Liver (tissue), 9 donors: ENCODE data around the gene CAMSAP2. TPM values are rescaled to one million over a fixed set of nuclear protein-coding genes. Genes with fewer than 3 reads are reported as not detected.

Experiments
- DNase-seq: peaks from one replicate; pipeline ENCODE4 v3.0.0-alpha.2; 2017; ENCODE audit warnings: low spot score
- H3K27ac ChIP-seq, 2 donors: one replicate each; pipeline ENCODE4 v1.7.0; 2013; ENCODE audit warnings: inconsistent platforms in 2 of 2, low read length in 2 of 2, control low read depth in 1 of 2, low read depth in 1 of 2, mild to moderate bottlenecking in 1 of 2
- H3K27me3 ChIP-seq, 4 donors: one replicate each; pipeline versions ENCODE4 v1.6.1 to v1.7.0; 2013; ENCODE audit warnings: low read length in 3 of 4, inconsistent platforms in 1 of 4, mild to moderate bottlenecking in 1 of 4, moderate library complexity in 1 of 4; ENCODE audit not compliant: control insufficient read depth in 4 of 4, insufficient read depth in 4 of 4
- H3K36me3 ChIP-seq, 4 donors: one replicate each; pipeline versions ENCODE4 v1.6.1 to v1.7.0; 2013; ENCODE audit warnings: low read length in 3 of 4, mild to moderate bottlenecking in 3 of 4, low read depth in 1 of 4, moderate library complexity in 1 of 4; ENCODE audit not compliant: control insufficient read depth in 4 of 4, insufficient read depth in 3 of 4
- H3K4me1 ChIP-seq, 4 donors: one replicate each; pipeline versions ENCODE4 v1.6.1 to v1.7.0; 2013; ENCODE audit warnings: low read length in 3 of 4, mild to moderate bottlenecking in 3 of 4, moderate library complexity in 1 of 4; ENCODE audit not compliant: control insufficient read depth in 4 of 4, insufficient read depth in 4 of 4
- H3K4me3 ChIP-seq, 3 donors: one replicate each; pipeline versions ENCODE4 v1.6.1 to v1.7.0; 2013; ENCODE audit warnings: low read length in 3 of 3, control low read depth in 1 of 3, low read depth in 1 of 3, mild to moderate bottlenecking in 1 of 3
- H3K9ac ChIP-seq, 2 donors: one replicate each; pipeline ENCODE4 v1.7.0; 2013; ENCODE audit warnings: low read length in 2 of 2, mild to moderate bottlenecking in 2 of 2, moderate library complexity in 2 of 2, control low read depth in 1 of 2, low read depth in 1 of 2
- H3K9me3 ChIP-seq, 4 donors: one replicate each; pipeline versions ENCODE4 v1.6.1 to v1.7.0; 2013; ENCODE audit warnings: low read length in 3 of 4; ENCODE audit not compliant: control insufficient read depth in 4 of 4
- EGR1 ChIP-seq, 2 donors: IDR thresholded peaks; 2 replicates each; pipeline ENCODE4 v1.6.1; 2016 to 2018; ENCODE audit warnings: antibody characterized with exemption in 2 of 2, low read depth in 2 of 2
- FOXA1 ChIP-seq: IDR thresholded peaks from 2 replicates; pipeline ENCODE4 v1.6.1; 2016; ENCODE audit warnings: antibody characterized with exemption
- FOXA2 ChIP-seq: IDR thresholded peaks from 2 replicates; pipeline ENCODE4 v1.6.1; 2016; ENCODE audit warnings: antibody characterized with exemption
- GABPA ChIP-seq, 2 donors: IDR thresholded peaks in 1 of 2; conservative IDR thresholded peaks in 1 of 2; 2 replicates each; pipeline ENCODE4 v1.6.1; 2016; ENCODE audit warnings: antibody characterized with exemption in 2 of 2, mild to moderate bottlenecking in 1 of 2, moderate library complexity in 1 of 2
- HNF4A ChIP-seq, 2 donors: conservative IDR thresholded peaks; 2 replicates each; pipeline ENCODE4 v1.6.1; 2016; ENCODE audit warnings: antibody characterized with exemption in 2 of 2, mild to moderate bottlenecking in 2 of 2
- HNF4G ChIP-seq: IDR thresholded peaks from 2 replicates; pipeline ENCODE4 v1.6.1; 2016; ENCODE audit warnings: antibody characterized with exemption
- JUND ChIP-seq, 2 donors: IDR thresholded peaks; 2 replicates each; pipeline ENCODE4 v1.6.1; 2016; ENCODE audit warnings: antibody characterized with exemption in 2 of 2
- NR2F2 ChIP-seq: IDR thresholded peaks from 2 replicates; pipeline ENCODE4 v1.6.1; 2016; ENCODE audit warnings: antibody characterized with exemption
- RAD21 ChIP-seq, 2 donors: IDR thresholded peaks; 2 replicates each; pipeline ENCODE4 v1.6.1; 2016; ENCODE audit warnings: antibody characterized with exemption in 2 of 2, mild to moderate bottlenecking in 2 of 2
- REST ChIP-seq: IDR thresholded peaks from 2 replicates; pipeline ENCODE4 v1.6.1; 2016; ENCODE audit warnings: antibody characterized with exemption, mild to moderate bottlenecking
- RXRA ChIP-seq, 2 donors: IDR thresholded peaks; 2 replicates each; pipeline ENCODE4 v1.6.1; 2017 to 2018; ENCODE audit warnings: antibody characterized with exemption in 2 of 2, mild to moderate bottlenecking in 1 of 2
- SP1 ChIP-seq: IDR thresholded peaks from 2 replicates; pipeline ENCODE4 v1.6.1; 2018; ENCODE audit warnings: antibody characterized with exemption, mild to moderate bottlenecking
- TAF1 ChIP-seq: conservative IDR thresholded peaks from 2 replicates; pipeline ENCODE4 v1.6.1; 2016; ENCODE audit warnings: antibody characterized with exemption, mild to moderate bottlenecking
- YY1 ChIP-seq: IDR thresholded peaks from 2 replicates; pipeline ENCODE4 v1.6.1; 2016; ENCODE audit warnings: antibody characterized with exemption, mild to moderate bottlenecking
- WGBS: extraction: QIAGEN DNeasy Blood & Tissue Kit; methylation state at CpG from one replicate; pipeline ENCODE4 v1.1.7; 2013; 5-methylcytosine and 5-hydroxymethylcytosine counted together
- polyA plus RNA-seq, 2 donors: library from polyadenylated mRNA; stranded (reverse) in 1 of 2; unstranded in 1 of 2; fragments of 200-250 nt in 1 of 2; fragments of >200 nt in 1 of 2; fragmentation: Nextera tagmentation in 1 of 2; extraction: Ambion mirVana in 1 of 2; gene quantifications; one replicate each; pipeline versions ENCODE4 v1.2.1 to v1.2.3, GENCODE V29; 2013 to 2015
- total RNA-seq, 2 donors: library from RNA; depleted of rRNA; stranded (reverse); fragments of >200 nt; gene quantifications; one replicate each; pipeline ENCODE4 v1.2.3, GENCODE V29; 2014
- TF ChIP-seq, protein P1 (sequence below): fragments of 150-350 bp; IDR thresholded peaks from 2 replicates; pipeline ENCODE4 v1.5.1; 2017; ENCODE audit warnings: improper control_type of control experiment, low read depth, low read length; ENCODE audit not compliant: missing input control
- TF ChIP-seq, protein P2 (sequence below): IDR thresholded peaks from 2 replicates; pipeline ENCODE4 v1.6.1; 2016; ENCODE audit warnings: antibody characterized with exemption
- TF ChIP-seq, protein P3 (sequence below): IDR thresholded peaks from 2 replicates; pipeline ENCODE4 v1.6.1; 2016; ENCODE audit warnings: antibody characterized with exemption
- donor health status: healthy.
- donor health status: healthy.
- donor health status: healthy.
- donor health status: healthy.
- donor health status: healthy.

Gene CAMSAP2
- total and polyA plus RNA-seq, 4 donors, result 1.9 to 8.6 (median 3.5) TPM

DNA sequence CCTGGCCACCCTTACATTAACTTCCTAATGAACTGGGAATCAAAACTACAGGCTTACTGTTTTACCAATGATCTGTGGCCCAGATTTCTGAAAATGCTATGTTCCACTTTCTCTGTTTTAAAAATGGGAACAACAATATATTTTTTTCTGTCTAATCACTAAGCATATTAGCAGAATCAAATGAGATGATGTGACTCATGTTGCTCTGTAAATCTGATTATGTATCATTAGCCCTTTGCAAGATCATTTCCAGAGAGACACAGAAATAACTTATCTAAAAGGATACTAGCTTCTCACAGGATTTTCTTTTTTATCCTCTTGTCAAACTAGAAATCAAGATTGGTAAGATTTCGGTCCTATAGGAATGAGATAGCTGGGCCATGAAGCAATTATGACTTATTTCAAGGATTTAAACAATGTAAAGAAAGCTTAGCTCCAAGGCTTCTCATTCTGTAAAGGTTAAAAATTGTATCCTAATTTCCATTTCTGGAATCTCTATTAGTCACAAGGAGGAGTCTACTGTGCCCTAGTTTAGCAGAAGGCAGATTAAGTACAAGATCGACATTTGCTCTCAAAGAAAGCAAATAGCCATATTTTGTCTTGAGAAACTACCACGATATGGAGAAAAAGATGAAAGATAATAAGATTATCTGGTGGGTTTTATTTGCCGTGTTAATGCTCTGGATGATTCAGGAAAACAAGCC lies 32.4 kb upstream of the CAMSAP2 start:
- H3K27ac ChIP-seq, result no peak overlapping the region
- WGBS, result 88% methylated on average over 4 of the region's 4 CpGs

More for the DNA sequence above, 32.4 kb upstream of the CAMSAP2 start:
- Histone ChIP-seq H3K4me3 (no peak overlapping the region), H3K9ac (no peak overlapping the region), H3K4me1 (no peaks in the 10 kb centered on the region), H3K9me3 (no peaks in the 10 kb centered on the region), H3K36me3 (no peaks in the 10 kb centered on the region), H3K27me3 (no peaks in the 10 kb centered on the region)
- no peak for TF ChIP-seq TAF1
- TF ChIP-seq REST, result no peak
- TF ChIP-seq, protein P1, sequence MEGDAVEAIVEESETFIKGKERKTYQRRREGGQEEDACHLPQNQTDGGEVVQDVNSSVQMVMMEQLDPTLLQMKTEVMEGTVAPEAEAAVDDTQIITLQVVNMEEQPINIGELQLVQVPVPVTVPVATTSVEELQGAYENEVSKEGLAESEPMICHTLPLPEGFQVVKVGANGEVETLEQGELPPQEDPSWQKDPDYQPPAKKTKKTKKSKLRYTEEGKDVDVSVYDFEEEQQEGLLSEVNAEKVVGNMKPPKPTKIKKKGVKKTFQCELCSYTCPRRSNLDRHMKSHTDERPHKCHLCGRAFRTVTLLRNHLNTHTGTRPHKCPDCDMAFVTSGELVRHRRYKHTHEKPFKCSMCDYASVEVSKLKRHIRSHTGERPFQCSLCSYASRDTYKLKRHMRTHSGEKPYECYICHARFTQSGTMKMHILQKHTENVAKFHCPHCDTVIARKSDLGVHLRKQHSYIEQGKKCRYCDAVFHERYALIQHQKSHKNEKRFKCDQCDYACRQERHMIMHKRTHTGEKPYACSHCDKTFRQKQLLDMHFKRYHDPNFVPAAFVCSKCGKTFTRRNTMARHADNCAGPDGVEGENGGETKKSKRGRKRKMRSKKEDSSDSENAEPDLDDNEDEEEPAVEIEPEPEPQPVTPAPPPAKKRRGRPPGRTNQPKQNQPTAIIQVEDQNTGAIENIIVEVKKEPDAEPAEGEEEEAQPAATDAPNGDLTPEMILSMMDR, result no peak
- TF ChIP-seq FOXA2, result no peak
- TF ChIP-seq RXRA (IDR thresholded peaks at IDR 0.05), result no peak
- TF ChIP-seq, protein P2, sequence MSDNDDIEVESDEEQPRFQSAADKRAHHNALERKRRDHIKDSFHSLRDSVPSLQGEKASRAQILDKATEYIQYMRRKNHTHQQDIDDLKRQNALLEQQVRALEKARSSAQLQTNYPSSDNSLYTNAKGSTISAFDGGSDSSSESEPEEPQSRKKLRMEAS, result no peak
- TF ChIP-seq, protein P3, sequence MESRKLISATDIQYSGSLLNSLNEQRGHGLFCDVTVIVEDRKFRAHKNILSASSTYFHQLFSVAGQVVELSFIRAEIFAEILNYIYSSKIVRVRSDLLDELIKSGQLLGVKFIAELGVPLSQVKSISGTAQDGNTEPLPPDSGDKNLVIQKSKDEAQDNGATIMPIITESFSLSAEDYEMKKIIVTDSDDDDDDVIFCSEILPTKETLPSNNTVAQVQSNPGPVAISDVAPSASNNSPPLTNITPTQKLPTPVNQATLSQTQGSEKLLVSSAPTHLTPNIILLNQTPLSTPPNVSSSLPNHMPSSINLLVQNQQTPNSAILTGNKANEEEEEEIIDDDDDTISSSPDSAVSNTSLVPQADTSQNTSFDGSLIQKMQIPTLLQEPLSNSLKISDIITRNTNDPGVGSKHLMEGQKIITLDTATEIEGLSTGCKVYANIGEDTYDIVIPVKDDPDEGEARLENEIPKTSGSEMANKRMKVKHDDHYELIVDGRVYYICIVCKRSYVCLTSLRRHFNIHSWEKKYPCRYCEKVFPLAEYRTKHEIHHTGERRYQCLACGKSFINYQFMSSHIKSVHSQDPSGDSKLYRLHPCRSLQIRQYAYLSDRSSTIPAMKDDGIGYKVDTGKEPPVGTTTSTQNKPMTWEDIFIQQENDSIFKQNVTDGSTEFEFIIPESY, result no peak
- no peak for TF ChIP-seq SP1
- no peak for TF ChIP-seq NR2F2
- TF ChIP-seq EGR1 (IDR thresholded peaks at IDR 0.05; ENCODE audit: low read depth in 2 of 2), result no peak
- no peak for TF ChIP-seq HNF4A (conservative IDR thresholded peaks at IDR 0.05)
- no peak for TF ChIP-seq HNF4G
- no peak for TF ChIP-seq JUND (IDR thresholded peaks at IDR 0.05)
- TF ChIP-seq FOXA1, result no peak
- no peak for TF ChIP-seq YY1
- no peak for TF ChIP-seq GABPA (IDR thresholded peaks at IDR 0.05 in 1 of 2, conservative IDR thresholded peaks at IDR 0.05 in 1 of 2)
- no peak for TF ChIP-seq RAD21 (IDR thresholded peaks at IDR 0.05)
- DNase-seq, result no peak
